GM12865 (cell line): Measurements from ENCODE around the gene BTBD16.
A peak's percentile ranks its signal among the peaks of the same experiment; 100 is the strongest.

ENCODE experiments used
- DNase-seq: peaks from one replicate; pipeline ENCODE4 v3.0.0; 2010; ENCODE audit warnings: low read depth
- H3K4me3 ChIP-seq: 2 replicates; pipeline ENCODE4 v1.5.1; 2011; ENCODE audit warnings: mild to moderate bottlenecking, low read depth, low read length, control low read depth
- CTCF ChIP-seq: IDR thresholded peaks from 2 replicates; pipeline ENCODE4 v1.5.1; 2011; ENCODE audit warnings: low read length, control low read depth, low read depth, inconsistent platforms; ENCODE audit not compliant: insufficient read depth; ENCODE audit errors: missing control alignments

Gene BTBD16

GRCh38 chr10:122375679-122376160 lies 104.6 kb downstream of the BTBD16 start:
- peak overlapping the region; percentile 37 for H3K4me3 ChIP-seq
- no peak for DNase-seq
- no peak for TF ChIP-seq CTCF

GRCh38 chr10:122376364-122376961 lies 105.4 kb downstream of the BTBD16 start:
- no peak for TF ChIP-seq CTCF
- no peak for DNase-seq
- no peak overlapping the region for H3K4me3 ChIP-seq

GRCh38 chr10:122379041-122379440 lies 107.9 kb downstream of the BTBD16 start:
- no peak overlapping the region for H3K4me3 ChIP-seq
- no peak for TF ChIP-seq CTCF
- no peak for DNase-seq

GRCh38 chr10:122379537-122379936 lies 108.4 kb downstream of the BTBD16 start:
- H3K4me3 ChIP-seq = no peak overlapping the region
- TF ChIP-seq CTCF = no peak
- no peak for DNase-seq

- H3K4me3 ChIP-seq = no peak overlapping the region
- no peak for DNase-seq
- TF ChIP-seq CTCF = no peak
These were observed 109.6 kb downstream of the BTBD16 start for GRCh38 chr10:122380703-122381102.

- no peak for DNase-seq
- H3K4me3 ChIP-seq = no peak overlapping the region
- no peak for TF ChIP-seq CTCF
These were observed 110.6 kb downstream of the BTBD16 start for GRCh38 chr10:122381680-122382079.

- H3K4me3 ChIP-seq = no peak overlapping the region
- DNase-seq = no peak
- no peak for TF ChIP-seq CTCF
These were observed 115.4 kb downstream of the BTBD16 start for GRCh38 chr10:122386514-122386913.
